Upper lobe of right lung (tissue), 1 donor: Measurements from ENCODE around the gene CHMP4B. TPM values are rescaled to one million over a fixed set of nuclear protein-coding genes. Genes with fewer than 3 reads are reported as not detected.
A peak's percentile ranks its signal among the peaks of the same experiment; 100 is the strongest.

Experiments used
- ATAC-seq: fragments of 200-7000 bp; cut with Tn5 transposase; one replicate; pipeline ENCODE4 v1.9.1; 2020; ENCODE audit warnings: mild to moderate bottlenecking, moderate library complexity
- DNase-seq: peaks from one replicate; pipeline ENCODE4 v3.0.0-alpha.2; 2020
- H3K27ac ChIP-seq: fragments of 200-600 bp; one replicate; pipeline ENCODE4 v1.8.0; 2022
- H3K27me3 ChIP-seq: fragments of 200-600 bp; one replicate; pipeline ENCODE4 v1.8.0; 2022; ENCODE audit warnings: mild to moderate bottlenecking
- H3K36me3 ChIP-seq: fragments of 200-600 bp; one replicate; pipeline ENCODE4 v1.8.0; 2022
- H3K4me1 ChIP-seq: fragments of 200-600 bp; one replicate; pipeline ENCODE4 v1.8.0; 2022
- H3K4me3 ChIP-seq: fragments of 200-600 bp; one replicate; pipeline ENCODE4 v1.8.0; 2022; ENCODE audit warnings: mild to moderate bottlenecking
- H3K9me3 ChIP-seq: fragments of 200-600 bp; one replicate; pipeline ENCODE4 v1.8.0; 2022
- CTCF ChIP-seq: fragments of 200-600 bp; IDR thresholded peaks from one replicate; pipeline ENCODE4 v1.8.0; 2022; ENCODE audit warnings: antibody characterized with exemption
- intact Hi-C: fragments of 100-400 bp; cut with DNase I; formaldehyde crosslinking; loops from one replicate; pipeline ENCODE4 v1.11.0; 2022
- long read RNA-seq: library from polyadenylated mRNA; unstranded; transcript quantifications from one replicate; pipeline ENCODE4 v2.0.0, GENCODE V29; 2021
- total RNA-seq: library from RNA; stranded (reverse); fragmentation: NEBNext Ultra II Directional; extraction: Animal tissue kit (Norgen Biotek cat#: 25700); gene quantifications from one replicate; pipeline ENCODE4 v1.2.1, GENCODE V29; 2021
- donor health status: DM: no; HTN: yes; CAD: no; lungs with severe emphysema.

The CHMP4B gene
- total RNA-seq, result 86.6 TPM
- long read RNA-seq, result 0 reads

- TF ChIP-seq CTCF, result no peak
- intact Hi-C loops, result no loop called here
- Histone ChIP-seq H3K27ac (peak within 1 kb of the TSS; percentile 95), H3K4me1 (peaks cover 34% of the 10 kb centered on the region), H3K4me3 (peak within 1 kb of the TSS; percentile 96), H3K36me3 (peaks cover 9% of the 10 kb centered on the region), H3K9me3 (no peaks in the 10 kb centered on the region), H3K27me3 (no peaks in the 10 kb centered on the region)
- DNase-seq (peak; percentile 100), ATAC-seq (peak; percentile 98)
Measured at GRCh38 chr20:33810885-33811775, at the start of gene CHMP4B. CHMP4B (plus strand) TSS chr20:33811348; CDS start chr20:33811469, 121 bp downstream.

- H3K27me3 ChIP-seq, result no peaks in the 10 kb centered on the region
- no peak for TF ChIP-seq CTCF
- intact Hi-C loops, result no loop called here
- H3K4me3 ChIP-seq, result no peak overlapping the region
- peaks cover 11% of the 10 kb centered on the region for H3K36me3 ChIP-seq
- H3K4me1 ChIP-seq, result no peaks in the 10 kb centered on the region
- no peaks in the 10 kb centered on the region for H3K9me3 ChIP-seq
- H3K27ac ChIP-seq, result no peak overlapping the region
- ATAC-seq, result no peak
- DNase-seq, result no peak
Measured at GRCh38 chr20:33761698-33762250, 49.4 kb upstream of the CHMP4B start.

GRCh38 chr20:33765099-33765498 lies 46.0 kb upstream of the CHMP4B start:
- TF ChIP-seq CTCF, result no peak
- Histone ChIP-seq H3K27me3 (no peaks in the 10 kb centered on the region), H3K9me3 (no peaks in the 10 kb centered on the region), H3K36me3 (peaks cover 21% of the 10 kb centered on the region), H3K4me1 (no peaks in the 10 kb centered on the region), H3K27ac (no peak overlapping the region), H3K4me3 (no peak overlapping the region)
- no peak for DNase-seq
- intact Hi-C loops, result no loop called here
- ATAC-seq, result no peak

GRCh38 chr20:33765592-33765991 lies 45.6 kb upstream of the CHMP4B start:
- intact Hi-C loops, result no loop called here

GRCh38 chr20:33766686-33767085 lies 44.5 kb upstream of the CHMP4B start:
- no peaks in the 10 kb centered on the region for H3K9me3 ChIP-seq
- no peaks in the 10 kb centered on the region for H3K27me3 ChIP-seq
- no peak overlapping the region for H3K4me3 ChIP-seq
- DNase-seq (no peak), ATAC-seq (no peak)
- no peak overlapping the region for H3K27ac ChIP-seq
- peaks cover 21% of the 10 kb centered on the region for H3K36me3 ChIP-seq
- no peak for TF ChIP-seq CTCF
- intact Hi-C loops, result no loop called here
- H3K4me1 ChIP-seq, result no peaks in the 10 kb centered on the region

More at GRCh38 chr20:33765592-33765991, 45.6 kb upstream of the CHMP4B start:
- Histone ChIP-seq H3K36me3 (peaks cover 21% of the 10 kb centered on the region), H3K4me3 (no peak overlapping the region), H3K27ac (no peak overlapping the region), H3K27me3 (no peaks in the 10 kb centered on the region), H3K9me3 (no peaks in the 10 kb centered on the region), H3K4me1 (no peaks in the 10 kb centered on the region)
- ATAC-seq, result no peak
- DNase-seq, result no peak
- TF ChIP-seq CTCF, result no peak
